Hepatic stellate cell (primary cell): ENCODE measurements around the gene DKK3.

ENCODE experiments used
- DNase-seq: peaks from one replicate; pipeline ENCODE4 v3.0.0; 2011; ENCODE audit warnings: low spot score

The DKK3 gene

DNA sequence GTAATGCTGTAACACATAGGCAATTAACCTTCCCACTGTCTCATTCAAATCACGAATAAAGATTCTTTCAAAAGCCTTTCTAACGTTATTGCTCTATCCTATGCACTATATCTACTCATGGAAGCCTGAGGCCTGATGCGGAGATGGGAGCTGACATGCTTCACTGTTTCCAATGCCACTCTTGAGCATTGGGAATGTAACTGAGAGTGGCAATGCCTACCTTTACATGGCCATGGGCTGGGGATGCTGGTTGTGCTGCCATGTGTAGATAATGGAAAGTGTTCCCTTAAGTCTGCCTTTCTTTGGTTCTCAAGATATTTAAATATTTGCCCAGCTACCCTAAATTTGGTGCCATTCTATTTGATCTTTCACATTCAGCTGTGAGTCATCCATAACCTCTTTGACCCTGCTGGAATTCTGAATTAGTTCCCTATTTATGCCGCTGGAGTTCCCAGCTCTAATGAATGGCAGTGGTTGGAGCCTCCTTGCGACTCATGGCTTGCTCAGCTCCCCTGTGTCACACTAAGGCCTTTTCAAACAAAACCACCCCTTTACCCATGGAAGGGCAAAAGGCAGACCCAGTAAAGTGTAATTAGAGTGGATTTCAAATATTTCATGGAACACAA lies 21.4 kb upstream of the DKK3 start:
- no peak for DNase-seq

DNA sequence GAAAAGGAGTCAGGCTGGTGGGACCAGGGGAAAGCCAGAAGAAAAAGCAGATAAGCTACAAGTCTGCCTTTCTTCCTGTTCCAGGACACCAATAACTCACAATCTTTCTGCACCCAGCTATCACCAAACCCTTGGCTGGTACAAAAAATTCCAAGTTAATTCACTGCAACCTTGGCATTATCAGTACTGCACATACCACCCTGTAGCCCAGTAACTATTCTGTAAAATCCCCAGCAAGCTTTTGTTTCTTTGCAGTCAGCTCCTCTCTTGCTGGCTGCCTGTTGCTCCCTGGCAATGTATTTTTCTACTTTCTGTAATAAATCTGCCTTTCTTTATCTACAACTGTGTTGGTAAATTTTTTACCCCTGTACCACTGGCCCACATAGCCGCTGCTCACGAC lies 20.7 kb upstream of the DKK3 start:
- DNase-seq: no peak

DNA sequence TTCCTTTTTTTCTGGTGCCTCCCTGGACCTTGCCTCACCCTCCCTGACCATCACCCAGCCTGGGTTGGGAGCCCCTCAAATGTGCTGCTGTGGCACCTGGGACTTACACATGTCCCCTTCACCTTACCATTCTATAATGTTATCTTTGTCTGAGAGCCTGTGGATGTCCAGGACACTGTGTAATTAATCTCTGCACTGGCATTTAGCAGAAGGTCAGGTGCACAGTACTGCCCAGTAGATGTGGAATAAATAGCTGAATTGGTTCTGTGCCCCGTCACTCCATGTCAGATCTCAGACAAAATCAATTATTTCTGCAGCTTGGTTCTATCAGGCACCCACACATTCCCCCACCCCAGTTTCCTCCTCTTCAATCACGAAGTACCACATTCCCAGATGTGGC lies 19.9 kb upstream of the DKK3 start:
- no peak for DNase-seq

DNA sequence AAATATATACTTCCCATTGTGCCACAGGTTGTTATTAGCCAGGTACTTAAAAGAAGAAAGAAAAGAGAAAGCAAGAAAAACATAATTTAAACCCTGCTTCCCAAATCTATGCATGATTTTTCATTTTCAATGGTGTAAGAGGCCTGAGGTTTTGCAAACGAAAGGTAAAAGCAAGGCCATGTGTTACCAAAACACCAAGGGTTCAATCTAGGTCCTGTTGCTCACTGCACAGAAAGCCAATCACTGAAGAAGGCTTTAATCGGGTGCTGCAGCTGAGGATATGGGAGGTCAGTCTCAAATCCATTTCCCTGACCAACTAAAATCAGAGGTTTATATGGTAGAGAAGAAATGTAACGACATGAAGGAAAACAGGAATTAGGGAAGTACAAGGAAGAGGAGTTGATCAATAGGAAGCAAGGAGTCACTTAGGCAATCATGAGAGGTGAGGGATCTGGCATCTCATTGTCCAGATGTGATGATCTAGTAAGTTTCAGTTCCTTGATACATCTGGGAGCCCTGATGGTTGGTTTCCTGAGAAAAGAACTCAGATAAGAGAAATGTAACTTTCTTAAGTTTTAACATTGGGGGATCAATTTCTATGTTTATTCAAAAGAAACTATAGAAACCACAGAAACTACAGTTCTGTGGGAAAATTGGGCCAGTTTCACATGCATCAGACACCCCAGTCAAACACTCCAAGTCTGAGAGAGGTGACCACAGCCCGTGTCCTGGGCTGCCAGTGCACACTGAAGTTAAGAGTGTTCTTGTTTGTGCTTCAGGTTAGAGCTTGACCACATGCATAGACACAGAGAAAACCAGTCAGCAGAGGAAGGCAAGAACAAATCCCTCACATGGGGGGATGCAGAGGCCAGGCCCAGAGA lies 18.1 kb upstream of the DKK3 start:
- DNase-seq: no peak

DNA sequence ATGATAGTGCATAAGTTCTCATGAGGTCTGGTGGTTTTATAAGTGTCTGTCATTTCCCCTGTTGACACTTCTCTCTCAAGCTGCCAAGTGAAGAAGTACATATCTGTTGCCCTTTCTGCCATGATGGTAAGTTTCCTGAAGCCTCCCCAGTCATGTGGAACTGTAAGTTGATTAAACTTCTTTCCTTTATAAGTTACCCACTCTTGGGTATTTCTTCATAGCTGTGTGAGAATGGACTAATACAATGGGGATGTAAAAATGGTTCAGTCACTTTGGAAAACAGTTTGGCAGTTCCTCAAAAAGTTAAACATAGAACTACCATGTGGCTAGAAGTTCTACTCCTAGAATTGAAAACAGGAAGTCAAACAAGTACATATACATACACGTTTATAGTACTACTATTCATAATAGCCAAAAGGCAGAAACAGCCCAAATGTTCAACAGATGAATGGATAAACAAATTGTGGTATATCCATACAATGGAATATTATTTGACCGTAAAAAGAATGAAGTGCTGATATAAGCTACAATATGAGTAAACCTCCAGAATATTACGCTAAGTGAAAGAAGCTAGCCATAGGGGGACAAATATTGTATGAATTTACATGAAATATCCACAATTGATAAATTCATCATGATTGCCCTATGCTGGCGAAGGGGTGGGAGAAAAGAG lies 16.0 kb upstream of the DKK3 start:
- DNase-seq: no peak

DNA sequence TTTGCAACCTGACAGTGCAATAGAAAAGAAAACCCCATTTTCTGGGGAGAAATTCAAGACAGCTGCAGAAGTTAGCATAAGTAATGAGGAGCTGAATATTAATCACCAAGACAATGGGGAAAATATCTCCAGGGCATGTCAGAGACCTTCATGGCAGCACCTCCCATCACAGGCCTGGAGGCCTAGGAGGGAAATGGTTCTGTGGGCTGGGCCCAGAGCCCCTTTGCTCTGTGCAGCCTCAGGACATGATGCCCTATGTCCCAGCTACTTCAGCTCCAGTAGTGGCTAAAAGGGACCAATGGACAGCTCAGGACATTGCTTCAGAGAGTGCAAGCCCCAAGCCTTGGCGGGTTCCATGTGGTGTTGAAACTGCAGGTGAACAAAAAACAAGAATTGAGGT lies 14.6 kb upstream of the DKK3 start:
- no peak for DNase-seq

DNA sequence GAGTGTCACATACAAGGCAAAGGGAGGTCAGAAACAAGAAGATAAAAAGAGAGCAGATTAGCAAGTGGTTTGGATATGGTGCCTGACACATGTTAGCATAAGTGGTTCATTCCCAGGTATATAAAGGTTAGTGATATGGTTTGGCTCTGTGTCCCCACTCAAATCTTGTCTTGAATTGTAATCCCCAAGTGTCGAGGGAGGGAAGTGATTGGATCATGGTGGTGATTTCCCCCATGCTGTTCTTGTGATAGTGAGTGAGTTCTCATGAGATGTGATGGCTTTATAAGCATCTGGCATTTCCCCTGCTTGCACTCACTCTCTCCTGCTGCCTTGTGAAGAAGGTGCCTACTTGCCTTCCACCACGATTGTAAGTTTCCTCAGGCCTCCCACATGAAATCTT lies 12.1 kb upstream of the DKK3 start:
- no peak for DNase-seq

DNA sequence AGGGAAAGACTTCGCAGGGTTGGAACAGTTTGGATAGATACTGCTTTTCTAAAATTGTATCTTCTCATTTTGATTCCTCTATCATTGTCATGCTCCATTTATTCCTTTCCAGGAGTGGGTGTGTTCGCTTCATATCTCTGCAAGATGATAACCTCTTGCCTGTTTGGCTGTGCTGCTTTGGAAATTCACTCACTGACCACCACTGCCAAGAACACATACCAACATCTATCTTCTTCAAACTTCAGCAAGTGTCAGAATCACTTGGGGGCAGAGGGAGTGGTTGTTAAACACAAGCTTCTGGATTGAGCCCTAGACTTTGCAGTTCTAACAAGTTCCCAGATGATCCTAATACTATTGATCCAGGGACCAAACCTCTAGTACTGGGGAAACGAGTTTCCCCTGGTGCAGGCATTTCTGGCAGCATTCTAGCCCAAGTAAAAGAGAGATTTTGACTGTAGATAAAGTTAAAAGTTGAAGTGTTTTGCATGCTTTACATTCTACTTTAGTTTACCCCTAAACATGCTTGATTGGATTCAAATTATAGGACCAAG lies 11.5 kb upstream of the DKK3 start:
- no peak for DNase-seq

DNA sequence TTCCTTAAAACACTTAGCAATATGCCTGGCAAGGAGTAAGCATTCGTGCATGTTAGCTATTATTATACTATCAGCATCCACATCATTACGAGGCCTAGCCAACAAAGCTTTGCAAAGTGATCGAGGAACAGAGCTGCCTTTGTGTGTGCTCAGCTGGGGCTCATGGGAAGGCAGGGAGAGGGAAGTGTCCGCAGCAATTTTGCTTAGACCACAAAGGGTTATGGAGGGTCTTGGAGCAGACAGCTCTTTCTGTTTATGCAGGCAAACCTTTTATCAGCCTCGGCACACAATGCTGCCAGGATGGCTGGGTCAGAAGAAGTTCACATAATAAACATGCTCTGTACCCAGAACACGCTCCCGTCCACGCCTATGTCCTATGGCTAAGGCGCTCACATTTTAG lies 10.9 kb upstream of the DKK3 start:
- no peak for DNase-seq

DNA sequence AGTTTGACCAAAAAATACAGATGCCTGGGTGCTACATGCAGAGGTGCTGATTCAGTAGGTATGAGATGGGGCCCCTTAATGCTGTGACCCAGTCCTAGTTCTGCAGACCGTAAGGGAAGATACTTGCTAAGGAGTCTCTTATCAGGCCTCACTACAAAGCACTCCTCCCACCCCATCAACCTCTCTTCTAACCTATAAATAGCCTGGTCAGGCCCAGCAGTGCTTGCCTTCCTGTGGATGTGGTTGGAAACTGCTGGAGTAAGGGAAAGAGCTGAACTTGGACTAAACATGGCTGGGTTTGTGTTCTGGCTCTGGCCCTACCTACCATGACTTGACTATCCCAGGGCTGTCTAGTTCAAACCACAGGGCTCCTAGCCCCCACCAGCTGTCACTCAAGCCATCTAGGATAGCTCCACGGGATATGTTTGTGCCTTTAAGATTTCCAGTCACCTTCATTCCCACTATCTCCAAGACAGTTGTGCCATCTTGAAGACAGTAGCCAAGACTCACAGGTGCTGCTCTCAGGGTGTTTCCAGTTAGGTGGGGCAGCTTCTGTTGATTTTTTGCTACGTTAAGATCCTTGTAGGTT lies 9.5 kb upstream of the DKK3 start:
- DNase-seq: no peak

DNA sequence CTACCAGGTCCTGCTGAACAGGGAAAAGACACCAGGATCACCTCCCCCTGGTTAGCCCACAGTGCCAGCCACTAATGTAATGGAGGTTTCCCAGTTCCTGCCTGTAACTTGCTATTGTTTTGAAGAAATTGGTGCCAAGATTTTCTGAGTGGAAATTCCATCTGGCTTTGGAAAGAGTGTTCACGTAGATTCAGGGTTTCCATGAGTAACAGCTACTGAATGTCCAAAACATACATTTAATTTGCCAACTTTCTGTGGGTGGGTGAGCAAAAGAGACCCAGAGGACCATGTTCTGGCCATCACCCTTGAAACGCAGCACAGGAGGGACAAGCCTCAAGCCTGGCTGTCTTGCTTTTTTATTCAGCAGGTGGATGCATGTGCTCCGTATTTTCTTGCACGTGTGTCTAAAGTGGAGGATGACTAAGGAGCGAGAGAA lies 8.8 kb upstream of the DKK3 start:
- no peak for DNase-seq

DNA sequence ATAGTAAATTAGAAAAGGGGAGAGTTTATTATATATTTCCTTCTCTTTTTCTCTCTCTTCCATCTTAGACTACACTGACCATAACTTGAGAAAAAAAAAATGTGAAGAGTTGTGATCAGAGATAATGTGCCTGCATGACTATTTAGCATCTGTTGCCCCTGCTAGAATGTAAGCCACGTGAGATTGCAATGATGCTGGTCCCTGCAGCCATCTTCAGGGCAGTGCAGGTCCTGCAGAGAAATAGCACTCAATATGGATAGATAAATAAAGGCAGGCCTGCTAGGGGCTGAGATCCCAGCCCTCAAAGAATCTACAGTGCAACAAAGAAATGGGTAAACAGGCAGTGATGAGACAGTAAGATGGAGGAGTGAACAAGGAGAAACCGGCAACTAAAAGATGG lies 7.8 kb upstream of the DKK3 start:
- no peak for DNase-seq

DNA sequence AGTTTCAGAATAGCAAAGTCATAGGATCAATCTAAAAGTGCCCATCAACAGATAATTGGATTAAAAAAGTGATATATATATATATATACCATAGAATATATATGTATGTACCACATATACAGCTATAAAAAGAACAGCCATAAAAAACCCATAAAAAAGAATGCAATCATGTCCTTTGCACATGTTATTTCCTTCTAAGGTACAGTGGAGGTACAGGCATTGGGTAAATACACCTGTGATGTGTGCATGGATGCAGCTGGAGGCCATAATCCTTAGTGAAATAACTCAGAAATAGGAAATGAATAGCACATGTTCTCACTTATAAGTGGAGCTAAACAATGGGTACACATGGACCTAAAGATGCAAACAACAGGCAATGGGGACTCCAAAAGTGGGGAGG lies 7.1 kb upstream of the DKK3 start:
- DNase-seq: no peak

DNA sequence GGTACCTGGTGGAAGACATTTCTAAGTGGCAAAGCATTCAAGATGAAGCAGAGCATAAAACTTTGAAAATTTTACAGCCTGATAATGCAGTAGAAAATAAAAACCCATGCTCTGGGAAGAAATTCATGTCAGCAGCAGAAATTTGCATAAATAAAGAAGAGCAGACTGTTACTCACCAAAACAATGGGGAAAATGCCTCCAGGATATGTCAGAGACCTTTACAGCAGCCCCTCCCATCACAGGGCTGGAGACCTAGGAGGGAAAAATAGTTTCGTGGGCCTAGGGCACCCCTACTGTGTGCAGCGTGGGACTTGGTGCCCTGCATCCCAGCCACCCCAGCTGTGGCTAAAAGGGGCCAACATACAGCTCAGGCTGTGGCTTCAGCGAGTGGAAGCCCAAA lies 5.4 kb upstream of the DKK3 start:
- DNase-seq: no peak

DNA sequence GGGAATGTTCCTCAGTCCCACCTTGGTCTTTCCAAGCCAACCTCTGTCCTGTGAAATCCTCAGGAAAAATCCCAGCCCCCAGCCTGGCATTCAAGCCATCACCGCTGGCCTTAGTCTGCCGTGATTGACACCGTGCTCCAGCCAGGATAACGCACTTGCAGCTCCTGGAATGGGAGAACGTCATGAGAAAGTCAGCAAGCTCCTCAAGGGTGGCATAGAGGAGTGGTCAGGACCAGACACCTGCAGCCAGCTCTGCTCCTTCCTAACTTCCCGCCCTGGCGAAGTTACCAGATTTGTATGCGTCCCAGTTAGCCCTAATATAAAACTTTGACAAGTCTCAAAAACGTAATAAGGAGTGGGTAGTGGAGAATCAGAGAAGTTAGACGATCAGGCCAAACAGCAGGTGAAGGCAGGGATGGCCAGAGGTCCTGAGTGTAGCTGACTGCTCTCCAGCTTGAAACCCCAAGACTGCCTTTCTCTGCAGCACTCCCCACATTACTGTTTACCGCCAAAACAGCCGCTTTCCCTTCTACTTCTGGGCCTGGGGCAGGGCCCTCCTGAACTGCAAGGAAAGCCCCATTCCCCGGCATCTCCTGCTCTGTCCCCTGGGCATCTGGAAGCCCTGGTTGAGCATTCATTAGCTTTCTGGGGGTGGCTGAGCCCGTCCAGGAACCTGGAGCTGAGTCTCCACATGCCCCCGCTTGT lies 1.3 kb upstream of the DKK3 start:
- no peak for DNase-seq

DNA sequence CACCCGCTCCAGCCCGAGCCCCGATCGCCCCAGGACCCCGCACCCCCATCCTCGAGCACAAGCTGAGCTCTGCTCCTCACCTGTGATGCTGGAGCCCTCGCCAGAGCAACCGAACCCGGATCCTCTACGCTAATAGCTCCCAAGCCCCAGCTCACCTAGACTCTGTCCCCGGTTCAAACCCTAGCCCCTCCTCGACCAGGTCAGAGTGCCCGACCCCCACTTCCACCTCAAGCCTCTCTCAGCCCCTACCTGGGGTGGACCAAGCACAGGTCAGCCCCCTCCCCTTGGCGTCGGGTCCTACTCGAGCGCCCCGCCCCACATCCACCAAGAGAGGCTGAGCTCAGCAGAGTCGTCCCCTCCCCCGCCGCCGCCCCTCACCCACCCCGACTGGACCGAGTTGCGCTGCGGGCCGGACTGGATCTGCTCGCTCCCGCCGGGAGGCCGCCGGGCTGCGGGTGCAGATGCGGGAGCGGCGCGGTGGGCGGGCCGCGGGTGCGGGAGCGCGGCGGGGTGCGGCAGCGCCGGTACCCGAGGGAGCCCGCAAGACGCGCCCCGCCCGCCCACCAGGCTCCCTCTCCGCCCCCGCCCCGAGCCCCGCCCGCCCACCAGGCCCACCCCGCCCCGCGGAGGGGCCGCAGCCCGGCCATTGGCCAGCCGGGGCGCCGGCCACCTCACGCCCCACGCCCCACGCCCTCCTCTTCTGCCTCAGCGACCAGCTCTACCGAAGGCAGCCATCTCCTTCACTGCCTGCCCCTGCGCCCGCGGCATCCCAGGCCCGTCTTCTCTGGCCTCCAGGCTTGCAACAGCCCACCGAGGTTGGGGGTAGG lies 577 bp upstream of the DKK3 start:
- DNase-seq: peak; percentile 88

DNA sequence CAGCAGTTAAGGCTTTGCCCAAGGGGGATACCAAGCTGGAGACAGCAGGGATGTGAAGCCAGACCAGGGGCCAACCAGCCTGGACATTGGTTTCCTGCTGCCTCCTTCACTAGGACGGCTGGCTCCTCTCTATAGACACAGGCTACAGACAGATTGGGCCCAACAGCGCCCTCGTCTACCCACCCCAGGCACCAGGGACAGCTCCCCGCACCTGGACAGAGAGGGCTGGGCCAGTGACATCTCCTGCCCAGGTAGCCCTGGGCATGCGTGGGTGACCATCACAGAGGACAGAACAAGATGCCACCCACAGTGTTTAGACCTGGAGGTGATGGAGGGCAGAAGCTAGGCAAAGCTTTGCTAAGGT lies 1.2 kb downstream of the DKK3 start:
- DNase-seq: no peak

DNA sequence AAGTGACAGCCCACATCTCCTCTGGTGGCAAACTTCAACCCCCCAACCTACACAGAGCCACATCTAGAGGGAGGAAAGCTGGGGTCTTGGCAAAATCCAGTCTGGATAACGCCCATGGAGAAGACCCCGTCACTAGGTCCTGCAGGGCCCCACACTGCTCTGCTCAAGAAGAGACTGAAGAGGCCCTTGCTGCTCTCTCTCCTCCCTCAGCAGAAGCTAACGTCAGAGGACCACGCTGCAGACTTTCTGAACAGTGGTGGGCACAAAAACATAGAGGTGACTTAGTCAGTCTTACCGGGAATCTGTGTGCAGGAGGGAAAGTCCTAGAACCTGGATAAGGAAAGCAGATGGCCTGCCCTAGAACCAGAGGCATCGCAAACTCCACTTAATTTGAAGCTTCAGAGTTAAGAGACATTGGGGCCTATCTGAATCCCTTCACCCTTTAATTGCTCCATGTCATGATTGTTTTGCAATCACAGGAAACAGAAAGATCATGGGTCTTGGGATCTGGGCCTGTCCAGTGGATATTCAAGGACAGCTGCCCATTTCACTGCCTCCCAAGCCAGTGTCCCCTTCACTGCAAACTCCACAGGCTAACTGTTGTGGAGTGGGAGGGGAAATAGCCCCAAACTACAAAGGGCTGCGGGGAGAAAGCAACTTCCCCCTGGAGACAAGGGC lies 1.7 kb downstream of the DKK3 start:
- DNase-seq: no peak

DNA sequence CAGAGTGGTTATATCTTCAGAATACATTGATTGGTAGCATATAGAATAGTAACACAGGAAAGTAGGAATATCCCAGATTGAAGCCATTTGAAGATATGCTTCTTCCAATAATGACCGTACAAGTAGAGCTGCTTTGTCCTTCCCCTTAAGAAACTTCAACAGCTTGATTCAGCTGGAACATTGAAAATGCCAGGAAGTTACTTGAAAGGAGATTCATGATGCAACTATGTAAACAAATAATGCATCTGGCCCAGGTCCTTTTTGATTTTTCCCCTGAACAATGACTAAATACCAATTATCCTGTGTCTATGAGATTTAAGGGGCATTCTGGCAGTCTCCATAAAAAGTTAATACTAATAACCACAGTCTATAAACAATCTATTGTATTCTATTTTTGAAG lies 3.0 kb downstream of the DKK3 start:
- no peak for DNase-seq

DNA sequence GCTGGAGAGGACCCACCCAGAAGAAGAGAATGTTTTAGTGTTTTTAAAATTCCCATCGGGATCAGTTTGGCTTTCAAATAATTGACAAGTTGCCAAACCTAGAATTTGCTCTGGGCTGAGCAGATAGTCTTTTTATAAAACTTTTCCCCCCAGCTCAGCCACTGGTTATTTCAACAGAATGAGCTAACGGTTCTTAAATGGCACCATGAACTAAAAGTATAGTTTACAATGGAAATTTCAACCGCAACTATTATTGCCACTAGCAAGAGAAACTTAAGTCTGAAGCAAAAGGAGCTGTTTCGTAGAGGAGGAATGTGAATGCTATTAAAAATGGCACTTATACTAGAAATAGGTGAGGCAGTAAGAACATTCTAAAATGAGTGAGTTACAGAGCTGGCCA lies 3.4 kb downstream of the DKK3 start:
- no peak for DNase-seq

DNA sequence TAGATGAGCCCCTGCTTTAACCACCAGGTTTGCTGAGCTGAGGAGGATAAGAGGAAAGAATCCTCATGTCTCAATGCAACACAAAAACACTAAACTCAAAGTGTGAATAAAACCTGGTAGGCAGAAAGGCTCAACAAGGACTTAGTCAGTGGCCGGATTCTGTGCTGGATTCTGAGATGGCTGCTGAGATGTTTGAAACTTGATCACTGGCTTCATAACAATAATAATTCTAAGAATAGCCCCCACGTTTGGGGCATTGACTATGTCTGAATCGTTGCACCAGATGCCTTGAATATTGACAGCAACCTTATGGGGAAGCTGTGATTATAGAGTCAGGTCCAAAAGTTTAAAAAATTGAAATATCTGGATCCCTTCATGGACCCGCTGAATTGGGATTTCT lies 4.6 kb downstream of the DKK3 start:
- no peak for DNase-seq
